Glomerular endothelial cell (primary cell): ENCODE results near the gene BACH1. TPM values are rescaled to one million over a fixed set of nuclear protein-coding genes. Genes with fewer than 3 reads are reported as not detected.
"Not testable (repeated sequence)": the region's sequence is repeated elsewhere in the genome, so short reads cannot be mapped to it uniquely, and the experiment has no call there.

Experiments
- DNase-seq: peaks from one replicate; pipeline ENCODE4 v3.0.0-alpha.2; 2011; ENCODE audit warnings: low read depth, low spot score; ENCODE audit errors: extremely low read depth
- total RNA-seq: library from RNA; depleted of rRNA; stranded (reverse); fragments of >200 nt; gene quantifications from 2 replicates; pipeline ENCODE4 v1.2.3, GENCODE V29; 2015

Gene BACH1
- 17.1 and 21.5 TPM in 2 replicates for total RNA-seq

- DNase-seq = no peak
Measured at GRCh38 chr21:29298348-29299045, at the start of gene BACH1. Gene BACH1, plus strand, starts transcription at chr21:29298922. Its CDS starts 22,359 bp downstream, at chr21:29321281.

GRCh38 chr21:29249289-29249688, 49.4 kb upstream of the BACH1 start:
- not testable (repeated sequence) for DNase-seq

- DNase-seq = no peak
Measured at GRCh38 chr21:29250636-29251035, 48.1 kb upstream of the BACH1 start.

GRCh38 chr21:29253861-29254260, 44.9 kb upstream of the BACH1 start:
- not testable (repeated sequence) for DNase-seq

- DNase-seq = no peak
Measured at GRCh38 chr21:29254550-29254949, 44.2 kb upstream of the BACH1 start.

- DNase-seq = no peak
Measured at GRCh38 chr21:29256126-29256910, 42.4 kb upstream of the BACH1 start.

- DNase-seq = no peak
Measured at GRCh38 chr21:29257701-29258100, 41.0 kb upstream of the BACH1 start.

- DNase-seq = no peak
Measured at GRCh38 chr21:29258626-29259338, 39.9 kb upstream of the BACH1 start.

GRCh38 chr21:29260461-29260860, 38.3 kb upstream of the BACH1 start:
- no peak for DNase-seq

GRCh38 chr21:29261555-29262540, 36.9 kb upstream of the BACH1 start:
- DNase-seq = no peak

GRCh38 chr21:29264721-29265120, 34.0 kb upstream of the BACH1 start:
- no peak for DNase-seq

- no peak for DNase-seq
Measured at GRCh38 chr21:29265690-29266479, 32.8 kb upstream of the BACH1 start.

GRCh38 chr21:29267666-29268065, 31.1 kb upstream of the BACH1 start:
- no peak for DNase-seq

- DNase-seq = no peak
Measured at GRCh38 chr21:29271927-29272333, 26.8 kb upstream of the BACH1 start.

- DNase-seq = no peak
Measured at GRCh38 chr21:29277442-29277841, 21.3 kb upstream of the BACH1 start.

- DNase-seq = no peak
Measured at GRCh38 chr21:29279558-29279957, 19.2 kb upstream of the BACH1 start.

- not testable (repeated sequence) for DNase-seq
Measured at GRCh38 chr21:29281801-29282200, 16.9 kb upstream of the BACH1 start.

- no peak for DNase-seq
Measured at GRCh38 chr21:29287383-29287782, 11.3 kb upstream of the BACH1 start.

GRCh38 chr21:29288239-29288638, 10.5 kb upstream of the BACH1 start:
- DNase-seq = no peak
